Ovary (tissue), 9 donors: ENCODE data around the gene STOM. TPM values are rescaled to one million over a fixed set of nuclear protein-coding genes. Genes with fewer than 3 reads are reported as not detected.
"Not testable (repeated sequence)": the region's sequence is repeated elsewhere in the genome, so short reads cannot be mapped to it uniquely, and the experiment has no call there.

Experiments
- DNase-seq, 5 donors: peaks; one replicate each; pipeline ENCODE4 v3.0.0-alpha.2; 2019 to 2020
- H3K27ac ChIP-seq, 2 donors: fragments of 200-600 bp; one replicate each; pipeline versions ENCODE4 v1.5.1 to v1.8.0; 2019 to 2022
- H3K27me3 ChIP-seq: fragments of 200-600 bp; one replicate; pipeline ENCODE4 v1.8.0; 2022
- H3K36me3 ChIP-seq: fragments of 200-600 bp; sonication (generic); one replicate; pipeline ENCODE4 v1.5.1; 2019
- H3K4me1 ChIP-seq: one replicate; pipeline ENCODE4 v1.8.1; 2013; ENCODE audit warnings: mild to moderate bottlenecking, moderate library complexity; ENCODE audit not compliant: insufficient read depth
- H3K4me3 ChIP-seq: fragments of 200-600 bp; sonication (generic); one replicate; pipeline ENCODE4 v1.5.1; 2017
- H3K9me3 ChIP-seq, 2 donors: fragments of 200-600 bp in 1 of 2; sonication (generic) in 1 of 2; one replicate each; pipeline versions ENCODE4 v1.5.1 to v1.8.1; 2013 to 2019; ENCODE audit warnings: mild to moderate bottlenecking in 1 of 2, moderate library complexity in 1 of 2
- CTCF ChIP-seq, 3 donors: fragments of 450-650 bp in 2 of 3; fragments of 200-600 bp in 1 of 3; IDR thresholded peaks; one replicate each; pipeline versions ENCODE4 v1.5.1 to v1.8.0; 2016 to 2022; ENCODE audit warnings: antibody characterized with exemption in 3 of 3, mild to moderate bottlenecking in 1 of 3
- EP300 ChIP-seq: sonication (generic); formaldehyde crosslinking; IDR thresholded peaks from one replicate; pipeline ENCODE4 v1.6.1; 2017; ENCODE audit warnings: antibody characterized with exemption
- POLR2A ChIP-seq: fragments of 450-650 bp; IDR thresholded peaks from one replicate; pipeline ENCODE4 v1.6.1; 2017; ENCODE audit warnings: antibody characterized with exemption, mild to moderate bottlenecking, moderate library complexity
- WGBS, 3 donors: extraction: QIAGEN DNeasy Blood & Tissue Kit in 1 of 3; methylation state at CpG; one replicate each; pipeline versions ENCODE4 v1.1.5 to v1.1.7; 2013 to 2017; 5-methylcytosine and 5-hydroxymethylcytosine counted together
- intact Hi-C, 4 donors: fragments of 100-400 bp; cut with DNase I; formaldehyde crosslinking; loops; one replicate each; pipeline versions ENCODE4 v1.11.0 to v1.15.1; 2022 to 2023
- polyA plus RNA-seq, 2 donors: library from polyadenylated mRNA; stranded (reverse); fragments of 200-250 nt in 1 of 2; fragments of 350-450 nt in 1 of 2; fragmentation: Illumina TruSeq in 1 of 2; extraction: RNeasy Lipid Tissue Mini Kit (QIAGEN cat#74804) in 1 of 2; gene quantifications; one replicate each; pipeline ENCODE4 v1.2.3, GENCODE V29; 2013 to 2014
- total RNA-seq, 7 donors: library from RNA; depleted of rRNA in 2 of 7; stranded (reverse); fragments of >200 nt in 2 of 7; fragmentation: NEBNext Ultra II Directional in 3 of 7; extraction: Animal tissue kit (Norgen Biotek cat#: 25700) in 3 of 7; gene quantifications; one replicate each; pipeline versions ENCODE4 v1.1.0 to v1.2.4, GENCODE V29; 2016 to 2023
- donor health status: DM: no; HTN: no; CAD: no; lungs with moderate emphysema.
- donor health status: DM: no; HTN: no; CAD: no.
- donor health status: Bipolar disorder and iron deficiency.
- donor health status: DM: yes; HTN: yes; CAD: no.
- donor health status: DM: no; HTN: no; CAD: no.
- donor health status: DM: yes; HTN: yes; CAD: no.

STOM gene
- total and polyA plus RNA-seq, 9 donors, result 73.1 to 205 (median 164) TPM

- Histone ChIP-seq H3K4me1 (peaks cover 45% of the 10 kb centered on the region), H3K27ac (peak overlapping the region; percentile 33 to 36), H3K4me3 (no peak overlapping the region), H3K9me3 (no peaks in the 10 kb centered on the region), H3K27me3 (no peaks in the 10 kb centered on the region), H3K36me3 (no peaks in the 10 kb centered on the region)
- intact Hi-C loops, result no loop called here
- WGBS, 3 donors, result 91 to 100% (median 96%) methylated on average over 1 of the region's 1 CpG
- TF ChIP-seq POLR2A, result no peak
- no peak for TF ChIP-seq EP300
- no peak for TF ChIP-seq CTCF (IDR thresholded peaks at IDR 0.05)
- DNase-seq, result peak in 1 of 5 donors; percentile 14
Measured at GRCh38 chr9:121292051-121292450, 78.0 kb downstream of the STOM start.

GRCh38 chr9:121291536-121291935 lies 78.5 kb downstream of the STOM start:
- not testable (repeated sequence) for DNase-seq
- peaks cover 42% of the 10 kb centered on the region for H3K4me1 ChIP-seq
- 71 to 74% (median 74%) methylated on average over 4 of the region's 4 CpGs for WGBS, 3 donors

GRCh38 chr9:121289772-121290370 lies 80.2 kb downstream of the STOM start:
- Histone ChIP-seq H3K27ac (peak overlapping the region; percentile 93 to 94), H3K36me3 (no peaks in the 10 kb centered on the region), H3K4me3 (no peak overlapping the region), H3K9me3 (no peaks in the 10 kb centered on the region), H3K4me1 (peaks cover 46% of the 10 kb centered on the region), H3K27me3 (no peaks in the 10 kb centered on the region)
- 22 to 36% (median 29%) methylated on average over 7 of the region's 7 CpGs for WGBS, 3 donors
- peak in 3 of 5 donors; percentile 32 to 53 (median 32) for DNase-seq
- intact Hi-C loops, result no loop called here
- TF ChIP-seq CTCF (IDR thresholded peaks at IDR 0.05) (no peak), EP300 (no peak), POLR2A (no peak)

More at GRCh38 chr9:121291536-121291935, 78.5 kb downstream of the STOM start:
- H3K27me3 ChIP-seq, H3K4me3 ChIP-seq, H3K9me3 ChIP-seq, intact Hi-C loops, H3K36me3 ChIP-seq: not testable (repeated sequence)
- peak overlapping the region in 1 of 2 donors; percentile 36 for H3K27ac ChIP-seq

- Histone ChIP-seq H3K9me3 (no peaks in the 10 kb centered on the region), H3K4me1 (peaks cover 44% of the 10 kb centered on the region), H3K36me3 (no peaks in the 10 kb centered on the region), H3K4me3 (no peak overlapping the region), H3K27me3 (no peaks in the 10 kb centered on the region), H3K27ac (peak overlapping the region; percentile 93 to 94)
- 4 to 8% (median 7%) methylated on average over 10 of the region's 10 CpGs for WGBS, 3 donors
- no peak for TF ChIP-seq CTCF (IDR thresholded peaks at IDR 0.05)
- peak; percentile 82 to 91 (median 87) for DNase-seq
- intact Hi-C loops, result no loop called here
Measured at GRCh38 chr9:121289026-121289771, 80.9 kb downstream of the STOM start.

Other genes with a start within 250 kb of the STOM start
- 10 to 100 TPM; 22.9 to 64.4 (median 57.1) TPM for gene RAB14, start 168.4 kb downstream of the STOM start, total RNA-seq
- 10 to 100 TPM; 27.0 to 96.6 TPM for gene RAB14, start 168.4 kb downstream of the STOM start, polyA plus RNA-seq
- gene GSN, start 102.1 kb downstream of the STOM start, total RNA-seq, result 100 to 1,000 TPM; 188 to 706 (median 295) TPM
- gene GSN, start 102.1 kb downstream of the STOM start, polyA plus RNA-seq, result 100 to 1,000 TPM; 370 to 406 TPM
- gene GGTA1, start 129.6 kb upstream of the STOM start, total RNA-seq, result 1 to 10 TPM in 6 of 7 donors, under 1 TPM in 1; 0.38 to 3.2 (median 2.2) TPM
- 10 to 100 TPM in 1 of 2 donors, 1 to 10 TPM in 1; 3.7 to 33.1 TPM for gene GGTA1, start 129.6 kb upstream of the STOM start, polyA plus RNA-seq